DMS153 (cell line): ENCODE measurements around the gene SCNN1B.
"Not testable (repeated sequence)": the region's sequence is repeated elsewhere in the genome, so short reads cannot be mapped to it uniquely, and the experiment has no call there.

Experiments
- DNase-seq: peaks from one replicate; lab custom pipeline; 2025; lab: John Stamatoyannopoulos, UW

Gene SCNN1B

DNA sequence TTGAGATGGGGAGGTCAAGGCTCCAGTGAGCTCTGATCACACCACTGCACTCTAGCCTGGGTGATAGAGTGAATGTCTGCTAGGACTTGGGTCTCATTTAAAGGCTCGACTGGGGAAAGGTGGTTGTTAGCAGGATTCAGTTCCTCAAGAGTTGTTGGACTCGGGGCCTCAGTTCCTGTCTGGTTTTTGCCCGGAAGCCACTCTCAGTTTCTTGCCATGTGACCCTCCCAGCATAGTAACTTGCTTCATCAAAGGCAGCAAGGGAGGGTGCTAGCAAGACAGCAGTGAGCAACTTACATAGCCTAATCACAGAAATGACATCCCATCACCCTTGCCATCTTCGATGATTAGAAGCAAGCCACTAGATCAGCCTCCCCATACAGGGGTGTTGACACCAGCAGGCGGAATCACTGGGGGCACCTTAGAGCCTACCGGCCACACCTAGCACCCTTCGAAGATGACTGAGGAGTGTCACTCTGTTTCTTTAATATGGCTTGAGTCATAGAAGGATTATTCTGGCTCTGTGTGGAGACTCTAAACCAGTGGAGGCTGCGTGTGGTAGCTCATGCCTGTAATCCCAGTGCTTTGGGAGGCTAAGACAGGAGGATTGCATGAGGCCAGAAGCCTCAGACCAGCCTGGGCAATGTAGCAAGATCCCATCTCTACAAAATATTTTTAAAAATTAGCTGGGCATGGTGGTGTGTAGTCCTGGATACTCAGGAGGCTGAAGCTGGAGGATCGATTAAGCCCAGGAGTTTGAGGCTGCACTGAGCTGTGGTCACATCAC, 13.2 kb upstream of the SCNN1B start:
- DNase-seq = no peak

DNA sequence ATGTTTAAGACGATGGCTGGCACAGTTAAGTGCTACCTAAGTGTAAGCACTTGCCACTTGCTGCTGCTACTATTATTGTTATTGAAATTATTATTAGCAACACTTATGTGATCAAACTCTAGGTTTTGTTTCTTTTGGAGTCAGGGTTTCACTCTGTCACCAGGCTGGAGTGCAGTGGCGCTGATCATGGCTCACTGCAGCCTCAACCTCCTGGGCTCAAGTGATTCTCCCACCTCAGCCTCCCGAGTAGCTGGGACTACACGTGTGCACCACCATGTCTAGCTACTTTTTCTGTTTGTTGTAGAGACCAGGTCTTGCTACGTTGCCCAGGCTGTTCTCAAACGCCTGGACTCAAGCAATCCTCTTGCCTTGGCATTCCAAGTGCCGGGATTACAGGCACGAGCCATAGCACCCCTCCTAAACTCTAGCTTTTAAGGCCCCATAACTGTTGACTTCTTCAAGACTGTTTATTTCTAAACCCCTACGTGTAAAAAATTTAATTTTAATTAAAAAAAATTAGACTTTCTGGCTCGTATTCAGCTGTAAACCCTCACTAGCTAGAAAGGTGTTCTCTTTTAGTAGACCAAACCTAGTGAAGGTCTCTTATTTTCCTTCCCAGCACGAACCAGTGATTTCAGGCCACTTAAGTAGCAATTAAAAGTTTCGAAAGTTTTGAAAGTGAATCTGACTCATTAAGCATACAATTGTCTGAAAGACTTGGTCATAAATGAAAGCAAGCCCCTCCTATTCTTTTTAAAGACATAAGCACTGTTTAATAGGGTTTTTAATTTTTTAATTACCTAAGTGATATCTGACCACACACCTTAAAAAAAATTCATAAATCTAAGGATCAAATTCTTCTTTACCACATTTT, 11.7 kb upstream of the SCNN1B start:
- DNase-seq = no peak

DNA sequence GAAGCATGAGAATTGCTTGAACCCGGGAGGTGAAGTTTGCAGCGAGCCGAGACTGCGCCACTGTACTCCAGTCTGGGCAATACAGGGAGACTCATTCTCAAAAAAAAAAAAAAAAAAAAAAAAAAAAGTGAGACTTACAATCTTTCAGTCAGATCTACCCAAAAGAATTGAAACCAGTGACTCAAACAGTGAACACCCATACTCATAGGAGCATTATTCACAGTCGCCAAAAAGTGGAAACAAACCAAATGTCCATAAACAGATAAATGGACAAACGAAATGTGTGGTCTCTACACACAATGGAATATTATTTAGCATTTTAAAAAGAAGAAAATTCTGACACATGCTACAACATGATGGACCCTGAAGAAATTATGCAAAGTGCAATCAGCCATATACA, 9.1 kb upstream of the SCNN1B start:
- no peak for DNase-seq

DNA sequence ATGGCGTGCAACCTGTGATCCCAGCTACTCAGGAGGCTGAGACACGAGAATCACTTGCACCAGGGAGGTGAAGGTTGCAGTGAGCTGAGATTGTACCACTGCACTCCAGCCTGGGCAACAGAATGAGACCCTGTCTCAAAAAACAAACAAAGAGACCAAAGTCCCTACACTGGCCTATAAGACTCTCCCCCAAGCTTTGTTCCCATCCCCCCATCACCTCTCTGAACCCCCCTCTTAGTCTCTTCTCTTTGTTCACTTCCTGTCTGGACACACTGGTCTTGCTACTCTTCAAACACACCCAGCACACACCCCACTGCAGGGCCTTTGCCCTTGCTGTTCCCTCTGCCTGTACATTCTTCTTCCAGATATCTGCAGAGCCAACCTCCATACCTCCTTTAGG, 7.8 kb upstream of the SCNN1B start:
- no peak for DNase-seq

DNA sequence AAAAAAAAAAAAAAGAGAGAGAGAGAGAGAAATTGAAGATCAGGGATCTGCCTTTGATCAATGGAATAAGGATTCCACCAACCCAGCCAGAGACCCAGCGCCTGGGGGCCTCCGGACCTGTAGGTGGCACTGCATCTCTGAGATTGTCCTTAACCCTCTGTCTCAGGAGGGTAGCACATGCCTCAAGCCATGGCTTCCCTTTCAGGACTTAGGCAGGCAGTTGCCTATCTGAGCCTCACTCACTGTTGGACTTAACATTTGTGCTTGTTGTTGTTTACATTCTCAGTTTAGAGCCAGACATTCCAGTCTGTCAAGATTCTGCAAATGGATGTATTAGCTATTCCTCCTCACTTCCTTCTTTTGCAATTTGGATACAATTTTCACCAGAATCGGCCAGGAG, 5.1 kb upstream of the SCNN1B start:
- DNase-seq = no peak

DNA sequence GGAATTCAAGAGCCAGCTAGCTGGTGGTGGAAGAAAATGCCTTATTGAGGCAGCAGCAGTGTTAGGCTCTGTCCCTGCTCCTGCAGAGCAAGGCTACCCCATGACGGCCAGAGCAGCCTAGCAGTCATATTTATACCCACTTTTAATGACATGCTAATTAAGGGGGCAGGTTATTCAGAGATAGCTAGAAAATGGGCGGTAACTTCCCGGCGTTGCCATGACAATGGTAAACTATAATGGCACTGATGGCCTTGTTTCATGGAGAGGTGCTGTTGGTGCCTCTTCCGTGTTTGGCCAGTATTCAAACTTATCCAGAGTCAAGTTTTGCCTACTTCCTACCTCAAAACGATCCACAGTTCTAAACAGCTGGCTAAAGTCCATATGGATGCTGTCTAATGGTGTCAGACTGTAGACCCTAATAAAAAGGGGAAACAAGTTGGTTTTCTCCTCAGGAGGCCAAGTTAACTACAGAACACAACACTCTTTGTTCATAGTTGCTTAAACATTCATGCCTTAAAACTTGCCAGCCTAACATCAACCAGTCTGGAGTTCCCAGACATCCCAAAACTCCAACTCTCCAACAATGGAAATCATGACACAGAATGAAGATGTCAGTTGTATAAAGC, 3.7 kb upstream of the SCNN1B start:
- DNase-seq = no peak

DNA sequence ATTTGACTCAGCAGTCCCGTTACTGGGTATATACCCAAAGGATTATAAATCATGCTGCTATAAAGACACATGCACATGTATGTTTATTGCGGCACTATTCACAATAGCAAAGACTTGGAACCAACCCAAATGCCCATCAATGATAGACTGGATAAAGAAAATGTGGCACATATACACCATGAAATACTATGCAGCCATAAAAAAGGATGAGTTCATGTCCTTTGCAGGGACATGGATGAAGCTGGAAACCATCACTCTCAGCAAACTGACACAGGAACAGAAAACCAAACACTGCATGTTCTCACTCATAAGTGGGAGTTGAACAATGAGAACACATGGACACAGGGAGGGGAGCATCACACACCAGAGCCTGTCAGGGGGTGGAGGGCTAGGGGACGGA, 2.3 kb upstream of the SCNN1B start:
- not testable (repeated sequence) for DNase-seq

DNA sequence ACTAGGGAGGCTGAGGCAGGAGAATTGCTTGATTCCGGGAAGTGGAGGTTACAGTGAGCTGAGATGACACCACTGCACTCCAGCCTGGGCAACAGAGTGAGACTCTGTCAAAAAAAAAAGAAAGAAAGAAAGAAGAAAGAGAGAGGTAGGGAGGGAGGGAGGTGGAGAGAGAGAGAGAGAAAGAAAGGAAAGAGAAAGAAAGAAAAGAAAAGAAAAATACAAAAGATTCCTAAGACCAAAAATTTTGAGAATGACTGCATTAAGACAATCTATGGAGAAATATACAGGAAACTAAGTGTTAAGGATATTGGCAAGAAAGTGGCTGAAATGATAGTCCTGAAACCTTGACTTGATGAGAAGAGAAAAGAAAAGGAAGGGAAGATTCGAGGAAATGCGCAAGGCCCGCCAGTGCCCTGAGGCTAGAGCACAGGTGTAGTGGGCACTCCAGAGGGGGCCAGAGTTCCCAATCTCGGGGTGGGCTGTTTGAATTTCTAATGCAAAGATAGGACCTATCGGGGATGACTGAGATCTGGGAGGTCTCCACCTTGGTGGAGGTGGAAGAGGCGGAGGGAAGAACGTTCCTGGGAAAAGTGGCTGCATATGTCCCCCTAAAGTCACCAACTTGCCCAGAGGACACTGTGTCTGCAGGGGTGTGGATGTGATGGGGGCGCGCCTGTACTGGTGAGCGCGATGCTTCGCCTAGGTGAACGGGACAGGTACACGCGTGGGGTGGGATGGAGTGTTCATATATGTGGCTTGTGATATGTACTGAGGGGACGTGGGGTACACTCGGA, 654 bp upstream of the SCNN1B start:
- DNase-seq = no peak

DNA sequence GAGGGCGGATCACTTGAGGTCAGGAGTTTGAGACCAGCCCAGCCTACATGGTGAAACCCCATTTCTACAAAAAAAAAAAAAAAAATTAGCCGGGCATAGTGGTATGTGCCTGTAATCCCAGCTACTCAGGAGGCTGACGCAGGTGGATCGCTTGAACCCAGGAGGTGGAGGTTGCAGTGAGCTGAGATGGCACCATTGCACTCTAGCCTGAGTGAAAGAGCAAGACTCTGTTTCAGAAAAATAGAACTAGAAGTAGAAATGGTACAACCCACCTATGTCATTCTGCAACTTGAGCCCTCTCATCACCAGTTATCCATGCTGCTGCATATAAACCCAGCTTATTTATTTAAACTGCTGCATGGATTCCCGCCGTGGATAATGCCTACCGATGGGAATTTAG, 1.6 kb downstream of the SCNN1B start:
- DNase-seq = no peak

DNA sequence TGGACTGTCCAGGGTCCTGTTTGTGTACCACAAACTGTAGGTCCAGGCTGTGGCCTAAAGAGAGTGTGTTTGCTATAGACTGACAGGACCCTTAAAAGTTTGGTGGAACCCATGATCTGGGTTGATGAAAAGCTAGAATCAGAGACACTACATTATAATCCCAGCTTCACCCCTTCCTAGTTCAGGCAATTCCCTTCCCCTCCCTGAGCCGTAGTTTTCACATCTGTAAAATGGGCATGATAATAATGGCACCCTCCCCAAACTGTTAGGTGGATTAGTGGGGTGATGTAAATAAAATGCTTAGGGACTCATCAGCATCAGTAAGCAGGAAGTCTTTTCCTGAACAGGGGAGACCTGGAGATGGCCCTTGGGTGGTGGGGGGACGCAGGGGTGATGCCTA, 2.5 kb downstream of the SCNN1B start:
- no peak for DNase-seq

DNA sequence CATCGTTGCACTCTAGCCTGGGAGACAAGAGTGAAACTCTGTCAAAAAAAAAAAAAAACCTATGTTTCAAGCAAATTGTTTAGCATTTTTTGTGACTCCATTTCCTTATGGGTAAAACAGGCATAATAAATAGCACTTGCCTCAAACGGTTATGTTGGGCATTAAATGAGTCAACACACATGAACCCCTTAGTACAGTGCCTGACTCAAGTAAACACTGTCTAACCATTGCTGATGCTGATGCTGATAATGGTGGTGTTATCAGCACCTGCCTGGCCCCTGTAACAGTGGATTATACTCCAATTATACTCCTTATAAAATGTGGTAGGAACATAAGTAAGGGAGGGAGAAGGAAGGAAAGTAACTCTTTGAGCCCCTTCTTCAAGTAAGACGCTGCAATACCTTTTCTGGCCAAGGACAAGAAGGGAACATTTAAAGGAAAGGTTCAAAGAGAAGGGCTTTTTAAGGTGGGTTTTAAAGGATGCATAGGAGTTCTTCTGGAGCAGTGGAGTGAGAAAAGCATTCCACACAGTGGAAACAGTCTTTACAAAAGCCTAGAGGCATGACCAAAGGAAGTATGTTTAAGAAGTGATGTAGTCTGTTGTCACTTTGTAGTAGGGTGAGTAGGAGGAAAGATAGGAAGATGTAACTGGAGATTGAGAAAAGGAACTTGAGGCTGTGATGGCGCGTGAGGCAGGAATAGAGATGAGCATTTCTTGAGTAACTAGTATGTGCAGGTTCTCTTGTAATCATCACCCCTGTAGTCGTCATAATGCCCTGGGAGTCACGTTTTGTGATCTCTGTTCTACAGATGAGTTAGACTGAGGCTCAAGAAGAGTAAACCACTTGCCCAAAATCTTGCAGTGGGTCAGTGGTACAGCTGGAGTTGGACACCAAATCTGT, 4.3 kb downstream of the SCNN1B start:
- DNase-seq = no peak

DNA sequence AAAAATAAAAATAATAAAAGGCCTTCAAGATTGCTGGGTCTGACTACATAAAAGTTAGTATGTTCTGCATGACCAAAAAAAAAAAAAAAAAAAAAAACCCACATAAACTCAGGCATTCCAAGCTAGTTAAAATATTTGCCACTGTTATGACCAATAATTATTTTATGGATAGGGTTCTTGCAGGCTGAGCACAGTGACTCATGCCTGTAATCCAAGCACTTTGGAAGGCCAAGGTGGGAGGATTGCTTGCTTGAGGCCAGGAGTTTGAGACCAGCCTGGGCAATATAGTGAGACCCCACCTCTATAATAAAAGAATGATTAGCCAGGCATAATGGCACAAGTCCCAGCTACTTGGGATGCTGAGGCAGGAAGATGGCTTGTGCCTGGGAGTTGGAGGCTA, 8.1 kb downstream of the SCNN1B start:
- DNase-seq = no peak

DNA sequence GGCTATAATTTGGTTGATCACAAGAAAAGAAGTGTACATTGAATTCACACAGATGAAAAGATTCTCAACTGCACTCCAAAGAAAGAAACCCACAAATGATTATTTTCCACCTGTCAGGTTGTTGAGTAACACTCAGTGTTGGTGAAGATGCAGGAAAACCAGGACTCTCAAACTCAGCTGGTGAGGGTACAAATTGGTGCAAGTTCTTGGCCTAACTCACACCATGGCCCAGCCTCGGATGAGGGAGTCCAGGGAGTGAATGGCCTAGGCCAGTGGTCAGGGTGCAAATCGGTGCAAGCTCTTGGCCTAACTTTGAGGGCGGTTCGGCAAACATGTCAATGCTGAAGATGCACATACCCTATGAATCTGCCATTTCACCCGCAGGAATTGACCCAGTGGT, 8.6 kb downstream of the SCNN1B start:
- no peak for DNase-seq

DNA sequence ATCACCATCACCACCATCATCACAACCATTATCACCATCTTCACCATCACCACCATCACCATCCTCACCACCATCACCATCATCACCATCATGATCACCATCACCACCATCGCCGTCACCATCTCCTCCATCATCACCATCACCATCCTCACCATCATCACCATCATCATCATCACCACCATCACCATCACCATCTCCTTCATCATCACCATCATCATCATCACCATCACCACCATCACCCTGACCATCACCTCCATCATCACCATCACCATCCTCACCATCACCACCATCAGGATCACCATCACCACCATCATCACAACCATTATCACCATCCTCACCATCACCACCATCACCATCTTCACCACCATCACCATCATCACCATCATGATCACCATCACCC, 14.1 kb downstream of the SCNN1B start:
- no peak for DNase-seq

DNA sequence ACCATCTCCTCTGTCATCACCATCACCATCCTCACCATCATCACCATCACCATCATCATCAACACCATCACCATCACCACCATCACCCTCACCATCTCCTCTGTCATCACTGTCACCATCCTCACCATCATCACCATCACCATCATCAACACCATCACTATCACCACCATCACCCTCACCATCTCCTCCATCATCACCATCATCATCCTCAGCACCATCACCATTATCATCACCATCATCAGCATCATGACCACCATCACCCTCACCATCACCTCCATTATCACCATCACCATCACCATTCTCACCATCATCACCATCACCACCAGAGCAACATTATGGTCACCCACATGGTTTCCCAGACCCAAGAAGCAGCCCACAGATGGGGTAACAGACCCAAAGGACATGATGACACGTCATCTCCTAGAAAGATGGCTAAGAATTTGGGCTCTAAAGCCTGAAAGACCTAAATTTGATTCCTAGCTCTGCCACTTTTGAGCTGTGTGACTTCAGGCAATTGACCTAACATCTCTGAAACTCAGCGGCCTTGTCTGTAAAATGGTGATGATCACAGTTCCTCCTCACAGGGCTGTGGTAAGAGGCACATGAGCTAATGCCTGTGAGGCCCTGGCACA, 14.6 kb downstream of the SCNN1B start:
- DNase-seq = no peak

DNA sequence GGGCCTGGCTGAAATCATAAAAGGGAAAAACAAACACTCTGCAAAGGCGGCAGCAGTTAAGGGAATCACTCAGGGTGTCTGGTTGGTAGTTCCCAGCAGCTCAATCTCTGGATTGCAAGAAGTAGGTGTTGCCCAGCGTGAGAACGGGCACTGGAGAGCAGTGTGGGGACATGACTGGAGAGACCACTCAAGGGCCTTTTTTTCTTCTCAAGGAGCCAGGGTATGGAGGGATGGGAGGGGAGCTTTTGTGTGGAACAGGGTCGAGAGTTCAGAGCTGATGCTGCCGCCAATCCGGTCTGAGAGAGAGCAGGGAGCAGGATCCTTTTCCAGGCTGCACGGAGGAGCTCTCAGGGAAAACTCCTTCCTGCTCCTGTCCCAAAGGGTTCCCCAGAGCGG, 15.2 kb downstream of the SCNN1B start:
- peak; percentile 93 for DNase-seq

DNA sequence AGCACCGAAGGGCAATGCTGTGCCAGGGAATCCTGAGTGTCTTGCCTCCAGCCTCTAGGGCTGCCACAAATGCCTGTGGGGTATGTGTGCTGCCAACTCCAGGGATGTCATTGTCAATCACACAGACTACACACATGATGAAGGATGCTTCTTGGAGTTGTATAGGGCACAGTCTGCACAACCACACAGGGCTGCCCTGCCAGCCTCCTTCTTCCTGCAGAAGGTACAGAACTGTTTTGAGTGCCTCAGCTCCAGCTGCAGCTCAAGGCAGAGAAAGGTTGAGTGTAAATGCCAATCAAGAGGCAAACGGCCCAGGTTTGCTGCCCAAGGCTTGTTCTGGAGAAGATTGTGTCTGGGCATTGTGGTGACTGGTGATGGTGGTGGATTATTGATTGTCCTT, 15.6 kb downstream of the SCNN1B start:
- DNase-seq = no peak

DNA sequence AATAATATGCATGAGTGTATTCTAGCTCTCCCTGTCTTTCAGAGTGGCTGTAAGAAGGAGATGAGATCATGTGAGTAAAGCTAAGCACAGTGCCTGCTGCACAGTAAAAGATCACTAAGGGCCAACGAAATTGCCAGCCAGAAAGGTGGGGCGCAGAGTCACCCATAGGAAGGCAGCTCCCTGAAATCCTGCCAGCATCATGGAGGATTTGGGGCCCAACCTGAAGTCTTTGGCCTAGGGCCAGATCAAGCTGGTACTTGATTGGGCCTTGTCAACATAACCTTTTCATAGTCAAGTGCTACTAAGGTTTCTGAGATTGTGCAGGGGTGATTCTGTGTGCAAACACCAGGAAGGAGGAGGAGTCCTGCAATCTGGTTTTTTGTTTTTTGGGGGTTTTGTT, 16.5 kb downstream of the SCNN1B start:
- DNase-seq = peak; percentile 72

DNA sequence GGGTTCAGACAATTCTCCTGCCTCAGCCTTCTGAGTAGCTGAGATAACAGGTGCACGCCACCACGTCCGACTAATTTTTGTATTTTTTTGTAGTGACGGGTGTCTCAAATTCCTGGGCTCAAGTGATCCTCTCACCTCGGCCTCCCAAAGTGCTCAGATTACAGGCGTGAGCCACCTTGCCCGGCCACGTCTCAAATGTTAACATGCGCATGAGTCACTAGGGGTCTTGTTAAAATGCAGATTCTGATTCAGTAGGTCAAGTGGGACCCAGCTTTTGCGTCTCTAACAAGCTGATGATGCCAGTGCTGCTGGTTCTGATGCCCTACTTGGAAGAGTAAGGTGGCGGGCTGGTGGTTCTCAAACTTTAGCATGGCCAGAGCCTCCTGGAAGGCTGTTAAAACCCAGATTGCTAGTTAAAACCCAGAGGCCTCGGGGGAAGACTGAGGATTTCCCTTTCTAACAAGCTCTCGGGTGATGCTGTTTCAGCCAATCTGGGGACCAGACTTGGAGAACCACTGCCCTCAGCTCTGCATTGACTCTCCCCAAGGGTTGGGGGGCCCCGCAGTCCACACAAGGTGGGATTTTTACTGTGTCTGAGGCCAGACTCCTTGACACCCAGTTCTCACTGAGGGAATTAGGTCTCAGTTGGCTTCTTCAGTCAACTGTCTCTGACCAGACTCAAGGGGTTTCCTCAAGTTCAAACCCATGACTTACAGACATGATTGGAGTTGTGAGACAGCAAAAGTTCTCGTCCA, 17.9 kb downstream of the SCNN1B start:
- DNase-seq = no peak

DNA sequence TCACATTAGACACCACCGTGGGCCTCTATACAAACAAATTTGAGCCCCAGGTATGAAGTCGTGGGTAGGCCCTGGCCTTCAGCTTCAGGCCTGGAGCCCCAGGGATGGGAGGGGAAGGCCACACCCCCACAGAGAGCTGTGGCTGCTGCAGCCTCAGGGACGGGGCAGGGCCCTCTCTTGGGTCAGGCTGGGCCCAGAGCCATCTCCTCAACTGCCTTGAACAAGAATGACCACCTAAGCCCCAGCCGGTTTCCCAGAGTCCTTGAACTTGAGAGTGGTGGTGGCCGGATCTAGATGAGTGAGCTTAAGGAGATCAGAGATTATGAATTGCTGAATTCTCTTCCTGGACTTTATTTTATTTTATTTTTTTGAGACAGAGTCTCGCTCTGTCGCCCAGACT, 18.6 kb downstream of the SCNN1B start:
- no peak for DNase-seq
